ENCODE results near the gene RREB1.

RREB1 gene

DNA sequence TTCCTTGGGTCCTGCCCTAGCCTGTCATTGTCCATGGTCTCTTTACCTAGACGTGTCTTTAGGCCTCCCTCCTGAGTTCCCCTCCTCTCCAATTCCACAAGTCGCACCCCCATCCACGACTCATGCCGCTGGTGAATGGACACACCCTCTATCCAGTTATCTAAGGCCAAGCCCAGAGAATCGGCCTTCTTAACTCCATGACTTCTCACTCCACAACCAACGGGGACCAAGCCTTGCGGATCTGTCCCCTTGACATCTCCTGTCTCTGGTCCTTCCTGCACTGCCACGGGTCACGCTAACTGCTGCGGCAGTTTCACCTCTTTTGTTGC, 7.0 kb upstream of the RREB1 start:
- no peak for DNase-seq

DNA sequence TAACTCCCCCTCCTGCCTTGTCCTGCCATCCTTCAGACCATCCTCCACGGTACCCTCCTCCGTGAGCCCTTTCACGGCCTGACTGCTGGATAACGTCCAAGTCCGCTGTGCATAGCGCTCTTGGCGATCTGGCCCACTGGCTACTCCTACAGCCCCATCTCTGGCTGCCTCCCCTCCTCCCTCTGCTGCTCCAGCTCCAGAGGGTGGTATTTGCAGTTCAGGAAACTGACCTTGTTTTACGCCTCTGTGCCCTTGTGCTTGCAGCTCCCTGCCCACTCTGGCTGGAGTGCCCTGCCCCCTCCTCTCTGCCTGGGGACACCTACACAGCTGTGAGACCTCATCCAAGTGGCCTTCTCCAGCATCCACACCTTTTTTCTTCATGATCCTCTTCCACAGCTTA, 6.5 kb upstream of the RREB1 start:
- DNase-seq: no peak

DNA sequence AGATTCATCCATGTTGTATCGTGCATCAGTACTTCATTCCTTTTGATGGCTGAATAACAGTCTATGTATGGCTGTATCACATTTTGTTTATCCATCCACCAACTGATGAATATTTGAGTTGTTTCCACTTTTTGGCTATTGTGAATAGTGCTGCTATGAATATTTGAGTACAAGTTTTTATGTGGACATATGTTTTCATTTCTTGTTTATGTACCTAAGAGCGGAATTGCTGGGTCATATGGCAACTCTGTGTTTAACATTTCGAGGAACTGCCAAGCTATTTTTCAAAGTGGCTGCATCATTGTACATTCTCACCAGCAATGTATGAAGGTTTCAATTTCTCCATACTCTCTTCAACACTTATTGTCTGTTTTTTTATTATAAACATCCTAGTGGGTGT, 3.0 kb upstream of the RREB1 start:
- DNase-seq: no peak

DNA sequence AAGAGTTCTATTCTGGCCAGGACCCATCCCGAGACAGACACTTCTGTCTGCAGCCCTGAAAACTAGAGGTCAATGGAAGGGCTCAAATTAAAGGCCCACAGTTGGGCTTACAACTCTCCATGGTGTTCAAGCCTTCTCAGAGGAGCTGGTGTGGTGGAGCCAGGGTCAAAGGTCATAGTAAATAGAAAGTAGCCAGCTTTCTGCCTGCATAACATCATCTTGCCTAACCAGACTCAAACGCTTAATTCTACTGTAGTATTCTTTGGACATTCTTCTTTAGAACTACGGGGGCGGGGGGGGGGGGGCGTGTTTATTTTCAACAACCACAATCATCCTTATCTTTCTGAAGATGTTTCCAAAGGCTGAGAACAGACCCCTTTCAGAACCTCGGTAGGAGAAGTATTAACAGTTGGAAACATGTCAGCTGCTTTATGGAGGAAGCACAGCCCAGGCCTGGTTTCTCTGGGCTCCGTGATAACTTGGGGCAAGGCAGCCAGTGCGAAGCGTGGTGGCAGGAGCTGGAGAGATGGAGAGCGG, 1.5 kb upstream of the RREB1 start:
- no peak for DNase-seq

DNA sequence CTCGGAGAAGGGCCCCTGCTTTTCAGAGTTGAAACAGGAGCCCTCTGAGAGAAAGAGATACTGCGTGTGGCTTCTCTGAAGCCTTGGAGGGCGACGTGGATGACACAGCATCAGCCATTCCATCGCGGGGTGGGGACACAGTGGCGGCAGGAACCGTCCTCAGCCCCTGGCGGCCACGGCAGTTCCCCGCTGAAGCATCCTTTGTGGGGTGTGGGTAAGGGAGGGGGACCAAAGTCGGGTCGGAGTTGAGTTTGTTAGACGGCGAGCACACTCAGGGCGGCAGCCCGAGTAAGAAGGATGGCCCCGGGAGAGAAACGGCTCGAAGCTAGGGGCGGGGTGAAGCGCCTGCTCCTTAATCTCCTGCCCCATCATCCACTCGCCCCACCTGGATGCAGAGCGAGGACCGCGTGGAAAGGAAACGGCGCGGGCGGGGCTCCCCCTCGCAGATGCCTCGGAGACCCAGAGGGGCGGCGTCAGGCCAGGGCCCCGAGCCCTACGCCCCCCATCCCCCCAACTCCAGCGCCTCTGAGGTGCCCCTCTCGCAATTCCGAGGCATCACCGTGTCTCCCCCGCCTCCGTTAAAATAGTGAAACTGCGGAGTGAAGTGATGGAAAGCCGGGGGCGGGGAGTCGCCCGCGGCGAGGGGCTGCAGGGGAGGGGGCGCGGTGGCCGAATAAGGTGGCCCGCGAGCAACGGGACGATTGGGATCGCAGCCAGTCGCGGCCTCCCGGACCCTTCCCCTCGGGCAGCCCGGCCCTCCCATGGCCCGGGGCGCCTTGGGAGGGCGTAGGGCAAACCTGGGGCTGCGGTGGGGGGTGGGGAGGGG, 796 bp upstream of the RREB1 start:
- peak; percentile 73 for DNase-seq

DNA sequence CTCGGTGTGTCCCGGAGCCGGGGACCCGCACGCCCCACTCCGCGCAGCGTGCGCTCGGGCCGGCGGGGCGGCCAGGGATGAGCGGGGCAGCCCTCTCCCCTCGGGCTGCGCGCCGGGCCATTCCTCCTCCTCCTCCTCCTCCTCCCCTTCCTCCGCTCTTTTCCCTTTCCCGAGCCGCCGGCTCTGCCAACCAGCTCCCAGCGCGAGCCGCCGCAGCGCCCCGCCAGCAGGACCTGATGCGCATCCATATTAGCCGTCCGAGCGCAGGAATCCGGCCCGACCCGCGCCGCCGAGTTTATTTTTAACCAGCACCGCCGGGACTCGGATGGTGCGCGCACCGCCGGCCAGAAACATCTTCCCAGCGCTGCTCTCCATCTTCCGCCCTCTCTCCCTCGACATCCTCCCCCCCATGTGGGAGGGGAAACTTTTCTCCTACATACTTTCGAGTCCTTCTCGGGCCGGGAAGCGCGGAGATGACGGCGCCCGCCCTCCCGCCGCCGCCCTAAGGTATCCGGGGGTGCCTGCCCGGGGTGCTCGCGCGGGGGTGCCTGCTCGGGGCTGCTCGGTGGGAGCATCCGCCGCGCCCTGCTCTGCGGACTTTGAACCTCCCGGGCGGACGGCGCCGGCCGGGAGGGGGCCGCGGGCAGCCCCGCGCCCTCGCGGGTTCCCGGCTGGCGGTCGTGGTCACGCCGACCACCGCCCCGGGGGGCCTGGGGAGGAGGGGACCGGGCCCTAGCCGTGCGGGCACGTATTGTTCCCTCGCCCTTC, 619 bp downstream of the RREB1 start:
- peak; percentile 47 for DNase-seq

DNA sequence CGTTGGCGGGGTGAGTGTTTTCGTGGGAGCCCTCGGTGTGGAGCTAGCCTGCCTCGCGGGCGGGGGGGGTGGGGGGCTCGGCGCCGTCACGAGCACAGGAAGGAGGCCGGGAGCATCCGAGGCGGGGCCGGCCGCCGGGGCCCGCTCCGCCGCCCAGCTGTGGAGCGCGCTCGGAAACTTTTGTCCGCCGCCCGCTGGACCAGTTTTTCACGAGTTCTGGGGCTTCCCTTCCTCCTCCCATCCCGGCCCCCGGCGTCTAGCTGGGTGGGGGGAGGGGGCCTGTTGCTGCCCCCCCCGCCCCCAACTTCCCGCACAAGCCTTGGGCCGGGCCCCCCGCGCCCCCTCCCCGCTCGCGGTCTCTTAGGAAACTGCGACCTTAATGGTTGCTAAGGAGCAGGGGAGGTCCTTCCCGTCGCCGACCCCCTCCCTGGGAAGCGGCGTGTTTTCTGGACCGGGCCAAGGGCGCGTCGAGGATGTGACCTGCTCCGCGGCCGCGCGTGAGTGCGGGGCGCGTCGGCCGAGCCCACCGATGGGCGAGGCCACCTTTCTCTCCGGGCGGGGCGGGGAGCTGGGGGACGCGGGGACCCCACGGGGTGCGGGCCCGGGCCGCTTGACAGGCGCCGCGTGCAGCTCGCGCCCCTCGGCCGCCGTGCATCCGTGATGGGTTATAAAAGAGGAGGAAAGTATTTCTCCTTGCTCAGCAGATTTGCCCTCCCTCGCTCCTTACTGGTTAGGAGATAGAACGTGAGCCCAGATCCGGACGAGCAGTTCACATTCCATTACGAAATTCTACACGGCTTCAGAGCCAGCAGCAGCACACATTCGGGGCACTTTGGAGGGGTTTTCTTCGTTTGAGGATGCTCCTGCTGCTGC, 1.4 kb downstream of the RREB1 start:
- DNase-seq: peak; percentile 37

DNA sequence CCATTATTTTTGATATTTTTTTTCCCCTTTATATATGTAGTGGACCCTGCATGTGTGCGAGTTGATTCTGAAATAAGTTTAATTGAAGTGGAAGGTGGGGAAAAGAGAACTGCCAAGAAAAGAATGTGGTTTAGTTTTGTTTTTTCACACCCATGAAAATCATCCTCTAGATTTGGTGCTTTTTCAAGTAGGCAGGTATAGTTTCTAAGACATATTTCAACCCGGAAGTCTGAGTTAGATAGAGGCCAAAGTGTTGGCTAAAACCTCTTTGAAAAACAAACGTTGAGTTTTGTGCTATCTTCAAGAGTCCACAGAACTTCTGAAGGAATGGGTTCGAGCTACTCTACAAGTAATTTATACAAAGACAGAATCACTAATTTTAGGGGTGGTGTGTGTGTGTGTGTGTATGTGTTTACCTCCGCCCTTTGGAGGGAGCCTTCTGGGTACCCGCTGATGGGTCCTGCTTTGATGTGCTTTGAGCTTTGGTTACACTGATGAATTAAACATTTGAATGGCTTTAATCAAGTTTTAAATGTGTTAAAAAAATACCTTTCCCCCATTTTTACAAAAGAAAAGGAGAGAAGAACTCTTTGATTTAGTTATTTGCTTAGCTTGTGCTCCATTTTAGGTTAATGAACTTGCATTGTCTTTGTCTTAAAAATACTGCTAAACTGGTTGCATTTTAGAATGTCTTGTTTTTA, 2.5 kb downstream of the RREB1 start:
- DNase-seq: no peak

DNA sequence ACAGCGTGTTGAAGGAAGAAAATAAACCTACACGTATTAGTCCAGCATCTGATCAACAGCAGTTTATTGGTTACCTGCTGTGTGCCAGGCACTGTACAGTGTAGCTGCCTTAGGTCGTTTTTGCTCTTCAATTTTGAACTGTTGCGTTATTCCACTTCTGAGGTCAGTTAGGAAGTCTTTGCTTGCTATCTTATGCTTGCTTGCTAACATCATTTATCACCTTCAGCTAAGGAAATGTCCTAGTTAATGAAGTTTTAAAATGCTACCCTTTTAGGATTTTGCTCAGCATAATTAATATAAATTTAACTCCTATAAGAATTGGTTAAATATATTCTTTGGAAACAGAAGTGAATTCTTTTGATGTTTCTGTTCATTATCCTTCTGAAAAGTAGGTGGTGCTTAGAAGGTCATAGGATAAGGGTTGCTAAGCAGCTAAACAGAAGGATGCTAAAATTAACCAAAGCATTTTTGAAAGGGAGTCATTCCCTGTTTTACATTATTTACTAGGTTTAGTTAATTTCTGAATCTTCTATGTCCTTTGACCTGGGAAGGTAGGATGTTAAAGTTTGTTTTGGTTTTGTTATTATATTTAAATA, 3.4 kb downstream of the RREB1 start:
- DNase-seq: no peak

DNA sequence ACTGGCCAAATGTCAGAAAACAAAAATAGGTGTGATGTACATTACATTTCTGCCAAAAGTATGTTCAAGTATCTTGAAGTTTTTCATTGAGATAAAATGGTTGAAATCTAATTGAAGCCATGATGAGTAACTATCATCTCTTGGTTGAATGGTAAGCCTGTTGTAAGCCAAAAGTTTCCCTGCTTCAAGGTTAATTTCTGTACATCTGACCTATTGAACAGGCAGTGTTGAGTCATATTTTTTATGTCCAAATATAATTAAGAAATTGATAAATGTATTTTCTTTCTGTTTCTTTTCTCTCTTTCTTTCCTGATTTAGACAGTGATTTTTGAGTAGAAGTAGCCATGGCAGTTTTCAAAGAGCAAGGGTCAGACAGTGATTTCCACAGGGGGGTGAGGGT, 4.4 kb downstream of the RREB1 start:
- DNase-seq: no peak

DNA sequence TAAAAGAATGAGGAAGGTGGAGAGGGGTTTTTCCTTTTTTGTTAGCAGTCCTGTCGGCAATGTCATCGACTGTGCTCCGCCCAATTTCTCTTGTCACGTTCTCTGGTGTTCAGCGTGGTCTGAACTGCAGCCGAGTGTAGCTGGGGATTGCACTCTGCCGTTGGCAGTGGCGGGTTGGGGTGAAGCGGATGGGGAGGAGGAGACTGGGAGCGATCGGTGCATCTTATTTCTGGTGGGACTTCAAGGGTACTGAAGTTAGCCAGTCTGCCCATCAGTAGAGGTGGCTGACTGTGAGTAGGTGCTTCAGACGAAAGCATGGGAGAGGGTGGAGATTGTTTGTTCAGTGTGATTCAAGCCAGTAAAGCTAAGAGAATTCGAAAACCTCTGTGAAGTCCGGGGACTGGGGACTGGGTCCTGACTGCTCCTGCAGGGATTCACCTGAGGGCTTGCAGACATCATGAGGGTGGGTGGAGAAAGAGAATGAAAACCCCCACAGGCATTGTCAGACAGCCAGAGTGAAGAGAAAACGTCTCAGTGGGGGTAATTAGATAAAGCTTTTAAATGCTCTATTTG, 5.1 kb downstream of the RREB1 start:
- DNase-seq: peak; percentile 27

DNA sequence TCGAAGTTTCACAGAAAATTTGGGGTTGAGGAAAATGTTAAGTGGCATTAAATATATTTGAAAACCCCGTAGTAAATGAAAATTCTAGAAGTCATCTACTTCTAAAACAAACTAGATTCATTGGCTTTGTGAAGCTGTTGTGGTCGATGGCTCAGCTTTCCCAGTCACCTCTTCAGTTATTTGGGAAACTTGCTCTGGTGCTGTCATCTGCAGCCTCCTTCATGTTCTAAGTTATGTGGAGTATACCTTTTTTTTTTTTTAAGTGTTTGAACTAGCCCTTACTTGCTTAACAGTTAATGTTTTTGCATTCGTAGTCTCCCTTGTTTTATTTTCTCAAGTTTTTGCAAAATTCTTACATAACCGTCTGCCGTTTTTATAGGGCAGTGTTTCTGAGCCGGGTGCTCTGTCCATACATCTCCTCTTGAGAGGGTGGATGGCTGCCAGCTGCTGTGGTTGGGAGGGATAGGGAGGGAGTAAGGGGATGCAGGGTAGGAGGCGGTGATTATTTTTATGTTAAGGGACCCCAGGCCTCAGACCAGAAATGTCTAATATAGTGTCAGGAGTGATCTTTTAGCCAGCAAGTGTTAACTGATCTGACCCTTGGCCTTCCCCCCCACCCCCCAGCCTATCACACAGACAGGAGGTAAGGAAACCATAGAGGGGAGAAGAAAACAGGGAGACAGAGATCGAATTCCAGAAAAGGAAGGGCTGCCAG, 7.1 kb downstream of the RREB1 start:
- DNase-seq: no peak

DNA sequence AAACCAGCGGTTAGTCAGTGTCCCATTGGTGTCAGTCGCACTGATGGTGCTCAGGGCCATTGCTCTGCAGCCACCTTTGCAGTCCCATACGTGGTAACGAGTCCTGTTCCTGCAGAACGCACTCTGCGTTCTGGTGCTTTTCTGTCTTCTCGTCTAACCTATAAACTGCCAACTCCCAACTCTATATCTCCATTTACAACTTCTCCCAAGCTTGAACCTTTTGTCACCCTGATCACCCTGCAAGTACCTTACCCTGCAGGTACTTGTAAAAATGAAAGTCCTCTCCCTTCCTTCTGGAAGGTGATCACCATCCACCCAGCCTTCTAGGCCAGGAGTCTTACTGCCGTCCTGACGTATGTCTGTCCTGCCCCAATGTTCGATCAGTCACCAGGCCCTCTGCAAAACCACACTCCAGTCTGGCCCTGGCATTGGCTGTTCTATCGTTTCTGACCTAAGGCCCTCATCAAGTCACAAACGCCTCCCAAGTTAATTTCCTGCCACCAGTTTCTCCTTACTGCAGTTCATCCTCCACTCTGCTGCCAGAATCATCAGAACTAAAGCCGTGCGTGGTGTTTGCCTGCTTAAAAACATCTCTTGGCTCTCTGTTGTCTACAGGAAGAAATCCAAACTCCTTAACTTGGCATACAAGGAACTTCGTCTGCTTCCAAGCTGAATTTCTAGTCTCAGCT, 7.9 kb downstream of the RREB1 start:
- no peak for DNase-seq

DNA sequence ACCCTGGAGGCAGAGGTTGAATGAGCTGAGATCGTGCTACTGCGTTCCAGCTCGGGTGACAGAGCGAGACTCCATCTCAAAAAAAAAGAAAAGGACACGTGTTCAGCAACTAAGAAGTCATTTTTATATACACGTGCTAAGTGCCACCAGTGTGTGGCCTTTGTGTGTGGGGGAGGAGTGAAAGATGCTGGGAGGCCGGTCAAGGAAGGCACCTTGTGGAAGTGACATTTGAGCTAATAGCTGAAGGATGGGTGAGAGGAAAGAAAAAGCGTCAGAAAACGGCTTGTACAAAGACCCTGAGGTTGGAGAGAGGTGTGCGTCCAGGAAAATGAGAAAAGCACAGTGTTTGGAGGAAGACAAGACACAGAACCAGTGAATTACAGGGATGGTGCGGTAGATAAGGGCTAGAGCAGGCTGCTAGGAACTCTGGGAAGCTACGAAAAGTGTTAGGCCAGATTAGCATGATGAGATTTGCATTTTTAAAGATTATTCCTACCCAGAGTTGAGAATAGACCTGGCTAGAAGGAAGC, 11.6 kb downstream of the RREB1 start:
- DNase-seq: no peak

DNA sequence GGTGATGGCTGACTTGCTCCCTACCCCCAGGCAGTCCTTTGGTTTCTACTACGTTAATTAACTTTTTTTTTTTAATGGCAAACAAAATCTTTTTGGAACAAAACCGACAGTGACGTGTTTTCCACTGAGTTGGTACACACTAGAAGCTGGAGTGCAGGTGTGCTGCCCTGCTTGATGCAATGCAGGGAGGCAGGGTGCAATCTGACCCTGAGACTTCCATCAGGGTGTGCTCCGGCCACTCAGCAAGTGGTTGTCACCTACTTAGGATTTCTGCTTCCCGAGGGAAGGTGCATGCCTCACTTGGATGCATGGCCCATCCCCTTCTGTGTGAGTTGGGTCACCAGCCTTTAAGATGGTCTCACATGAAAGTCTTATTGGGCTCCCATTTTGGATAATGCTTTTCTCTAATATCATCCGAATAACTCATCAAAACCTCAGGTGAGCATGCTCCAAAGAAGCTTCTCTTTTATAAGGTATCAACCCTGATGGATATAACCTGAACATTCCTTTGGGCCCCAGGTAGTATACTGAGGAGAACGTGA, 14.0 kb downstream of the RREB1 start:
- no peak for DNase-seq

DNA sequence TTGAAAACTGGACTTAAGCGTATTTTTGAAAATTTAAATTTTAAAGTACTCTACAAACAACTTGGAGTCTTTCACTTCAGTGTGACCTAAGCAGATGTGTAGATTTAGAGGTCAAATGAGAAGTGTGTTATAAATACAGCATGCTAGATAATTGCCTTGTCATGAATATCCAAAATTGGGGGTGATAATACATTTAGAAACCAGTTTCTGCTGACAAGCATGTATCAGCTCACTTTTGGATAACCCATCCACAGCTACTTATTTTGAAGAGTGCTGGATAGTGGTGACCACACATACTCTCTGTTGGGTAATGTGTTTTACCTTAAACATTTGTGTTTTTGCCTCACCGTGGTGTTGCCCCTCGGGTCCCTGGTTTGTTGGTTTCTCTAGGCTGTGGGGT, 14.9 kb downstream of the RREB1 start:
- DNase-seq: no peak

DNA sequence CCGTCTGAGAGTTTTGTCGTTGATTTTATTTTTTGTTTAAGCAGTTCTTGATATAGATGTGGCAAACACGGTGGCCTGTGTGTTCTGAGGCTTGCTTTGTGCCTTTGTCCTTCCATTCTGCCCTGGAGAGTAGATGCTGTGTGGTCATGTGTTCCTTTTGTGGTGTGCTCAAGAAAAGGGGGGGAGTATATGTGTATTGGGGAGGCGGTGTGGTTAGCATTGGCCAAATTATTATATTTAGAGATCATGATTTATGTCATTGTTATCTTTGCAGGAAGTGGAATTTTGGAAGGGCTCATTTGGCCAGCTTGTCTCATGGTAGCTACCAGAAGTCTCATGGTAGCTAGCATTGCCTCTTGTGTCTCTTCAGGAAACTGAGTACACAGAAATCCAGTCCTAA, 16.4 kb downstream of the RREB1 start:
- DNase-seq: no peak

DNA sequence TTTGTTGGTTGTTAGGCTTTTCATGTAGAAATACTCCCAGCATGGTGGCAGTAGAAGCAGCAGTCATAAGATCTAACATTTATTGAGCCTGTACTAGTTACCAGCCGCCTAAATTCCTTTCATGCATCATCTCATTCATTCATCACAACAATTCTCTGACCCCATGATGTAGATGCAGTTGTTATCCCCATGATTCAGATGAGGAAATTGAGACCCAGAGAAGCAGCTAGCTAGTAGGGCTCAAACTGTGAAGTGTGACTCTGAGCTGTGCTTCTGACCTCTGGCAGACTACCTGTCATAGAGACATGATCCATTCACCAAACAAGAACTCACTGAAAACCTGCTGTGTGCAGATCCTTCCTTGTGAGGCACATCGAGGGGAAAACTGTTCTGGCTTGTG, 16.9 kb downstream of the RREB1 start:
- DNase-seq: no peak

DNA sequence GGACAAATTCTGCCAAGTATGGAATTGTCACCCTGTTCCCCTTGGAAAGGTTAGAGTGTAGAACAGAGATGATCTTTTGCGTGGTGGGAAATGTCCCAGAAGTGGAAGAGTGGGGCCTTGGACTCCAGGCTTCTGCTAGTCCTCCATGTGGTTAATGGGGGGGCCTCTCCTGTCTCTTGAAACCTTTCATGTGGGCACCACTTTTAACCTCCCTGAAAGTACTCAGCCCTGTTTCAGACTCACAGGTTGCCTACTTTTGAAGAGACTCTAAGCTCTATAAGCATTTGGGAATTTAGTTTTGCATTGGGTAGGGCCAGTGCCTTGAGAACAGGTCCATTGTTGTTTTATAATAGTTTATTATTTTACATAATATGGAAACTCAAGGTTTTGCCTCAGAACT, 17.5 kb downstream of the RREB1 start:
- no peak for DNase-seq

DNA sequence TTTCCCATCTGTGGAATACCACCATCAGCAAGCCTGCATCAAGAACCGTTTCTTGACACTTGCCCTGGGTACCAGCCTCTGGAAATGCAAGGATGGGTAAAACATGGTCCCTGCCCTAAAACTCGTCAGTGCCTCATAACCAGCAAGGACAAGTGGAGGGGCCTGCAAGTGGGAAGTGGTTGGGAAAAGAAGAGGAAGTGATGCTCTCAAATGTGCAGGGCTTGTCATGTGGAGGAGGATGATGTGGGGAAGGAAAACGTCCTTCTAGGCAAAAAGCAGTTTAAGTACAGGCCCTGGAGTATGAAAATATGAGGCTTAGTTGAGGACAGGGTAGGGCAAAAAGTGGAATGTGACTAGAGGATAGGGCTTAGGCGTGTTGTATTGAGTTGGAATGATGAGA, 19.0 kb downstream of the RREB1 start:
- no peak for DNase-seq

Data from activated naive CD4-positive, alpha-beta T cell treated with Interleukin-2 at 50 U/mL for 16 hours (primary cell).